Measurements from ENCODE around the gene ZBTB20. TPM values are rescaled to one million over a fixed set of nuclear protein-coding genes. Genes with fewer than 3 reads are reported as not detected.

ZBTB20 gene
- total RNA-seq, 3 donors from 2014 or later (not counting 1 experiment from before 2014, with no cell fraction given), result 52.7 to 58.3 (median 55.9) TPM

GRCh38 chr3:114424337-114424736, 722.8 kb downstream of the ZBTB20 start:
- Histone ChIP-seq H3K4me3 (ENCODE audit: low read length) (no peak overlapping the region), H3K27me3 (ENCODE audit: control insufficient read depth, insufficient read depth, low read length) (no peaks in the 10 kb centered on the region), H3K27ac (ENCODE audit: low read length) (no peak overlapping the region), H3K36me3 (ENCODE audit: control insufficient read depth, insufficient read depth, low read length) (no peaks in the 10 kb centered on the region), H3K9me3 (ENCODE audit: control insufficient read depth, insufficient read depth, low read length) (no peaks in the 10 kb centered on the region), H3K4me1 (ENCODE audit: control insufficient read depth, insufficient read depth, low read length) (no peaks in the 10 kb centered on the region)
- ATAC-seq (no peak), DNase-seq (no peak)
- no peaks in the 10 kb centered on the region for H3K9me3 Mint-ChIP-seq
- no peak overlapping the region for H3K4me3 Mint-ChIP-seq
- 86% methylated on average over 8 of the region's 8 CpGs for WGBS (ENCODE audit: insufficient coverage)
- H3K27ac Mint-ChIP-seq, result no peak overlapping the region
- TF ChIP-seq CTCF (IDR thresholded peaks at IDR 0.05), result no peak
- intact Hi-C loops (cut with micrococcal nuclease), result no loop called here
- no peaks in the 10 kb centered on the region for H3K4me1 Mint-ChIP-seq
- H3K36me3 Mint-ChIP-seq, result no peaks in the 10 kb centered on the region
- H3K27me3 Mint-ChIP-seq (ENCODE audit: low read depth in 2 of 2), result peaks cover 0 to 2% of the 10 kb centered on the region in 2 donors

GRCh38 chr3:114421204-114421603, 725.9 kb downstream of the ZBTB20 start:
- no peak overlapping the region for H3K4me3 ChIP-seq (ENCODE audit: low read length)
- Mint-ChIP-seq H3K27me3 (ENCODE audit: low read depth in 2 of 2) (no peaks in the 10 kb centered on the region), H3K9me3 (no peaks in the 10 kb centered on the region), H3K4me1 (no peaks in the 10 kb centered on the region), H3K36me3 (no peaks in the 10 kb centered on the region), H3K4me3 (no peak overlapping the region), H3K27ac (no peak overlapping the region)
- H3K27me3 ChIP-seq (ENCODE audit: control insufficient read depth, insufficient read depth, low read length), result no peaks in the 10 kb centered on the region
- H3K27ac ChIP-seq (ENCODE audit: low read length), result no peak overlapping the region
- DNase-seq (no peak), ATAC-seq (no peak)
- intact Hi-C loops (cut with micrococcal nuclease), result no loop called here
- H3K4me1 ChIP-seq (ENCODE audit: control insufficient read depth, insufficient read depth, low read length), result no peaks in the 10 kb centered on the region
- no peaks in the 10 kb centered on the region for H3K9me3 ChIP-seq (ENCODE audit: control insufficient read depth, insufficient read depth, low read length)
- TF ChIP-seq CTCF (IDR thresholded peaks at IDR 0.05), result no peak
- 91% methylated on average over 4 of the region's 7 CpGs for WGBS (ENCODE audit: insufficient coverage)
- no peaks in the 10 kb centered on the region for H3K36me3 ChIP-seq (ENCODE audit: control insufficient read depth, insufficient read depth, low read length)

GRCh38 chr3:114420072-114420471, 727.0 kb downstream of the ZBTB20 start:
- Histone ChIP-seq H3K27me3 (ENCODE audit: control insufficient read depth, insufficient read depth, low read length) (no peaks in the 10 kb centered on the region), H3K9me3 (ENCODE audit: control insufficient read depth, insufficient read depth, low read length) (no peaks in the 10 kb centered on the region), H3K27ac (ENCODE audit: low read length) (no peak overlapping the region), H3K36me3 (ENCODE audit: control insufficient read depth, insufficient read depth, low read length) (no peaks in the 10 kb centered on the region), H3K4me3 (ENCODE audit: low read length) (no peak overlapping the region), H3K4me1 (ENCODE audit: control insufficient read depth, insufficient read depth, low read length) (no peaks in the 10 kb centered on the region)
- intact Hi-C loops (cut with micrococcal nuclease), result no loop called here
- no peaks in the 10 kb centered on the region for H3K4me1 Mint-ChIP-seq
- TF ChIP-seq CTCF (IDR thresholded peaks at IDR 0.05), result no peak
- no peak overlapping the region for H3K4me3 Mint-ChIP-seq
- H3K36me3 Mint-ChIP-seq, result no peaks in the 10 kb centered on the region
- H3K9me3 Mint-ChIP-seq, result no peaks in the 10 kb centered on the region
- H3K27ac Mint-ChIP-seq, result no peak overlapping the region
- DNase-seq, result no peak
- ATAC-seq, result no peak
- H3K27me3 Mint-ChIP-seq (ENCODE audit: low read depth in 2 of 2), result no peaks in the 10 kb centered on the region
- WGBS (ENCODE audit: insufficient coverage), result 81% methylated on average over 3 of the region's 3 CpGs
